Measurements from ENCODE around the gene SLC16A10. TPM values are rescaled to one million over a fixed set of nuclear protein-coding genes. Genes with fewer than 3 reads are reported as not detected.
A peak's percentile ranks its signal among the peaks of the same experiment; 100 is the strongest.
"Not testable (repeated sequence)": the region's sequence is repeated elsewhere in the genome, so short reads cannot be mapped to it uniquely, and the experiment has no call there.

Gene SLC16A10
- total RNA-seq, 2 donors from 2014 or later: 24.4 to 32.4 TPM

DNA sequence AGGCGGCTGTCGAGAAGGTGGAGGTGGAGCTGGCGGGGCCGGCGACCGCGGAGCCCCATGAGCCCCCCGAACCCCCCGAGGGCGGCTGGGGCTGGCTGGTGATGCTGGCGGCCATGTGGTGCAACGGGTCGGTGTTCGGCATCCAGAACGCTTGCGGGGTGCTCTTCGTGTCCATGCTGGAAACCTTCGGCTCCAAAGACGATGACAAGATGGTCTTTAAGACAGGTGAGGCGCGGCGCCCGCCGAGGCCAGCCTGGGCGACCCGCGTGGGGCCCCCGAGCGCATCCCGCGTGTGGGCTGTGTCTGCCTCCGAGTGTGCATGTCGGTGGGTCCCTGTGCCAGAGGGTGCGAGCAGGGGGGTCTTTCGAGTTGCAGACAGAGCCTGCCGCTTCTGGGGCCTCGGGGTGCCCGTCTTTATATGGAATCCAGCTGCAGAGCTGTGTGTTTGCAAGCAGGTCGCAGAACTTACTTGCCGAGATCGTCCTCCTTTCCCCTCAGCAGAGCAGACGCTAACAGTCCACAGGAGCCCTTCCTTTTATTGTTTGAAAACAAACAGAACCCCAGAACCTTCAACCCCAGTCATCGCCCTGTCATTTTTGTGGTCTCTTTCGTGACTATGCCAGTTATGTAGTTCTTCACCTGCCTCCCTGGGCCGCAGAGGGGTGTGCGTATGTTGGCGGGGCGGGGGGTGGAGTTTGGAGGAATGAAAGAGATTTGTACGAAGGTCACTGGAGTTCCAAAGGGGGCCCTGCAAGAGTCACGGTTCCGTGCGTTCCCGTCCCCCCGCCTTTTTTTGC, 766 bp downstream of the SLC16A10 start:
- no peaks in the 10 kb centered on the region for H3K36me3 ChIP-seq
- no peak for ATAC-seq (ENCODE audit: insufficient number of reproducible peaks, low FRiP score, low read depth)

DNA sequence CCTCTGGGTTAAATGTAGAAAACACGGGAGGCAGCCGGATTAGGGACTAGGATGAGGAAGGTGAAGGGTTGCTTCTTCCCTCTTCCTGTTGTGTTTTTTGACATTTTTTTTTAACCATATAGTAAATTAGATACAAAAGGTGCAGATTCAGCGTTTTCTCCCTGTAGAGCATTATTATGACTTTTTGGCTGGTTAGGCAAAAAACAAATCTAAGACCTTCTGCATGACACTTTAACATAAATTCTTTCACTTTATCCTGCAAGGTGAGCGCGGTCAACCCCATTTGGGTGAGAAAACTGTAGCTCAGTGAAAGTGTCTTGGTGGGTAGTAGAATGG, 1.3 kb downstream of the SLC16A10 start:
- Histone ChIP-seq H3K4me1 (ENCODE audit: control insufficient read depth in 1 of 2, low read depth in 2 of 2) (peaks cover 0 to 8% of the 10 kb centered on the region in 2 donors), H3K4me3 (peak overlapping the region; percentile 72), H3K36me3 (no peaks in the 10 kb centered on the region), H3K9me3 (no peaks in the 10 kb centered on the region), H3K27ac (no peak overlapping the region), H3K27me3 (replicated peaks; ENCODE audit: insufficient read depth) (no peaks in the 10 kb centered on the region)
- ATAC-seq (ENCODE audit: insufficient number of reproducible peaks, low FRiP score, low read depth): no peak
- DNase-seq (ENCODE audit: low spot score): no peak
- TF ChIP-seq, protein P1, sequence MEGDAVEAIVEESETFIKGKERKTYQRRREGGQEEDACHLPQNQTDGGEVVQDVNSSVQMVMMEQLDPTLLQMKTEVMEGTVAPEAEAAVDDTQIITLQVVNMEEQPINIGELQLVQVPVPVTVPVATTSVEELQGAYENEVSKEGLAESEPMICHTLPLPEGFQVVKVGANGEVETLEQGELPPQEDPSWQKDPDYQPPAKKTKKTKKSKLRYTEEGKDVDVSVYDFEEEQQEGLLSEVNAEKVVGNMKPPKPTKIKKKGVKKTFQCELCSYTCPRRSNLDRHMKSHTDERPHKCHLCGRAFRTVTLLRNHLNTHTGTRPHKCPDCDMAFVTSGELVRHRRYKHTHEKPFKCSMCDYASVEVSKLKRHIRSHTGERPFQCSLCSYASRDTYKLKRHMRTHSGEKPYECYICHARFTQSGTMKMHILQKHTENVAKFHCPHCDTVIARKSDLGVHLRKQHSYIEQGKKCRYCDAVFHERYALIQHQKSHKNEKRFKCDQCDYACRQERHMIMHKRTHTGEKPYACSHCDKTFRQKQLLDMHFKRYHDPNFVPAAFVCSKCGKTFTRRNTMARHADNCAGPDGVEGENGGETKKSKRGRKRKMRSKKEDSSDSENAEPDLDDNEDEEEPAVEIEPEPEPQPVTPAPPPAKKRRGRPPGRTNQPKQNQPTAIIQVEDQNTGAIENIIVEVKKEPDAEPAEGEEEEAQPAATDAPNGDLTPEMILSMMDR (IDR thresholded peaks at IDR 0.05): no peak

More for the DNA sequence above, 766 bp downstream of the SLC16A10 start:
- TF ChIP-seq, protein P1 (IDR thresholded peaks at IDR 0.05): no peak
- no peaks in the 10 kb centered on the region for H3K27me3 ChIP-seq (replicated peaks; ENCODE audit: insufficient read depth)
- DNase-seq (ENCODE audit: low spot score): no peak
- H3K4me1 ChIP-seq (ENCODE audit: control insufficient read depth in 1 of 2, low read depth in 2 of 2): peaks cover 0 to 8% of the 10 kb centered on the region in 2 donors
- H3K9me3 ChIP-seq: no peaks in the 10 kb centered on the region
- peak overlapping the region; percentile 72 for H3K4me3 ChIP-seq
- H3K27ac ChIP-seq: no peak overlapping the region

DNA sequence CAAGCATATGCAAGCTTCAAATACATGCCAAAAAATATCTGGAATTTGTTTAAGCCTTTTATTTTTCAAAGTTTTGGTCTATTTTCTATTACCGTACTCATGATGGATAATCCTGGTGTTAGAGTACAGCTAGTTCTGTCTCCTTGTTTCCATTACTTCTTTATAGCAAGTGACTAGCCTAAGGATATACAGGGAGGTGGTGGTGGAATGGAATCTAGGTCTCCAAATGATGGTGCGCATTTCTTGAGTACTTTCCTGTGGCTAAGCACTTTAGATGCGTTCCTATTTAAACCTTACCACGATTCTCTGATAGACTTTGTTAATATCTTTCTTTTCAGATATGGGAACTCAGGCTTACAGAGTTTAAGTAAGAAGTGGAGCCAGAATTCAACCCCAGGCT, 3.5 kb downstream of the SLC16A10 start:
- Histone ChIP-seq H3K27me3 (replicated peaks; ENCODE audit: insufficient read depth) (no peaks in the 10 kb centered on the region), H3K27ac (no peak overlapping the region), H3K4me1 (ENCODE audit: control insufficient read depth in 1 of 2, low read depth in 2 of 2) (peaks cover 0 to 8% of the 10 kb centered on the region in 2 donors), H3K36me3 (no peaks in the 10 kb centered on the region), H3K9me3 (no peaks in the 10 kb centered on the region), H3K4me3 (no peak overlapping the region)
- ATAC-seq (ENCODE audit: insufficient number of reproducible peaks, low FRiP score, low read depth) (no peak), DNase-seq (ENCODE audit: low spot score) (no peak)
- TF ChIP-seq, protein P1 (IDR thresholded peaks at IDR 0.05): no peak

DNA sequence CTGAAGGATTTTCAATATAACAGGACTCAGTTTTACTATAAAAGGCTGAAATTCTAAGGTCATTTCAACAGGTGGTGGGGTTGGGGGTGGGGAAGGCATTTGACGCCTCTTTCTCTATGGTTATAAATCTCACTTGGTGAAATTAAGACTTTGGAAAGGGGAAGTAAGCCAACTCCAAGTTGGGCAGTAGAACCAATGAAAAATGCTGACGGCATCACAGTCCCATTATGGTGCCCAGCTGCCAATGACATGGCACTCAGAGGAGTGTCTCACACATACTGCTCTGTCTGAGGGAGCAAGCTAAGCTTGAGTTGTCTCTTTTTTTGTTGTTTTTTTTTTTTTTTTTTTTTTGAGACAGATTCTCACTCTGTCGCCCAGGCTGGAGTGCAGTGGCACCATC, 4.7 kb downstream of the SLC16A10 start:
- TF ChIP-seq, protein P1 (IDR thresholded peaks at IDR 0.05): no peak
- H3K4me3 ChIP-seq: no peak overlapping the region
- no peaks in the 10 kb centered on the region for H3K27me3 ChIP-seq (replicated peaks; ENCODE audit: insufficient read depth)
- H3K27ac ChIP-seq: no peak overlapping the region
- H3K4me1 ChIP-seq (ENCODE audit: control insufficient read depth in 1 of 2, low read depth in 2 of 2): no peaks in the 10 kb centered on the region
- H3K9me3 ChIP-seq: no peaks in the 10 kb centered on the region
- DNase-seq (ENCODE audit: low spot score): no peak
- ATAC-seq (ENCODE audit: insufficient number of reproducible peaks, low FRiP score, low read depth): no peak
- H3K36me3 ChIP-seq: no peaks in the 10 kb centered on the region

DNA sequence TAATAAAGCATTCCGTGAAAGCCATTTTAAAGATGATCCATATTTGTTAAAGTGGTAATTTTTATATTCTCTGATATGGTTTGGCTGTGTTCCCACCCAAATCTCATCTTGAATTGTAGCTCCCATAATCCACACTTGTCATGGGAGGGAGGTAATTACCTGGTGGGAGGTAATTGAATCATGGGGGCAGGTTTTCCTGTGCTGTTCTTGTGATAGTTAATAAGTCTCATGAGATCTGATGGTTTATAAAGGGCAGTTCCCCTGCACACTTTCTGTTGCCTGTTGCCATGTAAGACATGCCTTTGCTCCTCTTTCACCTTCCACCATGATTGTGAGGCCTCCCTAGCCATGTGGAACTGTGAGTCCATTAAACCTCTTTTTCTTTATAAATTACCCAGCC, 8.2 kb downstream of the SLC16A10 start:
- not testable (repeated sequence) for DNase-seq (ENCODE audit: low spot score); ATAC-seq (ENCODE audit: insufficient number of reproducible peaks, low FRiP score, low read depth)

DNA sequence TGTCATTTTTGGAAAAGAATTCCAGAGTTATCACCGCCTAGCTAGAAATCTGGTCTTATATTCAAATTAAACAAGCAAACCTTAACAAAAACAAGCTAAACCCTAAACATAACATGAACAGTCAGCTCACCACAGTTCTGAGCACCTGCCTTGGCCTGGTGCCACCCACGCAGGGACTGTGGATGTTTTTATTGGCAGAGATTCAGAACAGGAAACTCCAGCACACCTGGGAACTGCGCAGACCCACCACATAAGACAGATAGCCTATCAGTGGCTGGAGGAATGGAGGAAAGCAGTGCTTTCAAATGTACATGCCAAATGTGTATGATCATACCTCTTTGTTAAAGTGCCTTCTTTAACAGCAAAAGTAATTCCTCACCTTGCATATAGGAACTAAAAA, 8.9 kb downstream of the SLC16A10 start:
- Histone ChIP-seq H3K36me3 (no peaks in the 10 kb centered on the region), H3K27ac (no peak overlapping the region), H3K4me3 (no peak overlapping the region), H3K9me3 (no peaks in the 10 kb centered on the region), H3K27me3 (replicated peaks; ENCODE audit: insufficient read depth) (no peaks in the 10 kb centered on the region), H3K4me1 (ENCODE audit: control insufficient read depth in 1 of 2, low read depth in 2 of 2) (no peaks in the 10 kb centered on the region)
- ATAC-seq (ENCODE audit: insufficient number of reproducible peaks, low FRiP score, low read depth) (no peak), DNase-seq (ENCODE audit: low spot score) (no peak)
- TF ChIP-seq, protein P1 (IDR thresholded peaks at IDR 0.05): no peak

More for the DNA sequence above, 8.2 kb downstream of the SLC16A10 start:
- H3K27me3 ChIP-seq (replicated peaks; ENCODE audit: insufficient read depth); H3K4me1 ChIP-seq (ENCODE audit: control insufficient read depth in 1 of 2, low read depth in 2 of 2); H3K4me3 ChIP-seq; H3K36me3 ChIP-seq; H3K27ac ChIP-seq; H3K9me3 ChIP-seq: not testable (repeated sequence)

Data from thoracic aorta (tissue), 2 donors.